Panc1 (cell line): Measurements from ENCODE around the gene C9orf153. TPM values are rescaled to one million over a fixed set of nuclear protein-coding genes. Genes with fewer than 3 reads are reported as not detected.

Experiments used
- ATAC-seq: fragments of 200-7000 bp; cut with Tn5 transposase; 2 replicates; pipeline ENCODE4 v1.9.1; 2020; ENCODE audit warnings: mild to moderate bottlenecking, moderate library complexity
- BruUV-seq: library from RNA; stranded (reverse); fragments of 400-500 nt; replicated peaks from 2 replicates; lab custom pipeline; 2021; lab: Mats Ljungman, UMichigan
- CTCF ChIA-PET: fragments of 300-600 bp; sonication (Branson Sonifier 250); formaldehyde crosslinking; loops from one replicate; lab custom pipeline; 2022; ENCODE audit warnings: antibody characterized with exemption; lab: Charles Lee
- POLR2A ChIA-PET: fragments of 300-600 bp; sonication (Branson Sonifier 250); formaldehyde crosslinking; loops from one replicate; lab custom pipeline; 2022; ENCODE audit warnings: antibody characterized with exemption; lab: Charles Lee
- DNase-seq: peaks from one replicate; pipeline ENCODE4 v3.0.0-alpha.2; 2010; ENCODE audit warnings: low read depth, low spot score
- H3K27ac ChIP-seq: 2 replicates; pipeline ENCODE4 v1.5.1; 2011; ENCODE audit warnings: mild to moderate bottlenecking, low read length, inconsistent platforms
- H3K27me3 ChIP-seq: fragments of 200-500 bp; sonication (Bioruptor generic); 2 replicates; pipeline ENCODE4 v1.6.0; 2014; ENCODE audit warnings: low read length, inconsistent platforms; ENCODE audit not compliant: control insufficient read depth, insufficient read depth
- H3K36me3 ChIP-seq: fragments of 200-500 bp; sonication (Bioruptor generic); 2 replicates; pipeline ENCODE4 v1.5.1; 2014; ENCODE audit warnings: inconsistent platforms, mild to moderate bottlenecking, low read length, moderate library complexity; ENCODE audit not compliant: control insufficient read depth, insufficient read depth
- H3K4me1 ChIP-seq: 2 replicates; pipeline ENCODE4 v1.5.1; 2011; ENCODE audit warnings: inconsistent platforms, mild to moderate bottlenecking, low read length, moderate library complexity; ENCODE audit not compliant: control insufficient read depth, insufficient read depth
- H3K4me3 ChIP-seq, 2 experiments: 2 replicates each; pipeline ENCODE4 v1.5.1; 2011 to 2012; ENCODE audit warnings: low read depth in 2 of 2, low read length in 2 of 2, mild to moderate bottlenecking in 2 of 2, inconsistent platforms in 1 of 2, moderate library complexity in 1 of 2
- H3K9me3 ChIP-seq: fragments of 200-500 bp; sonication (Bioruptor generic); 2 replicates; pipeline ENCODE4 v1.5.1; 2014; ENCODE audit warnings: low read depth, mild to moderate bottlenecking, inconsistent platforms, low read length, moderate library complexity; ENCODE audit not compliant: control insufficient read depth, insufficient read depth
- CTCF ChIP-seq: fragments of 450-650 bp; IDR thresholded peaks from 2 replicates; pipeline ENCODE4 v1.5.1; 2017; ENCODE audit warnings: mild to moderate bottlenecking
- POLR2AphosphoS5 ChIP-seq: IDR thresholded peaks from 2 replicates; pipeline ENCODE4 v1.6.1; 2012; ENCODE audit warnings: mild to moderate bottlenecking, low read depth, low read length, moderate library complexity
- REST ChIP-seq, 2 experiments: IDR thresholded peaks; 2 replicates each; pipeline ENCODE4 v1.6.1; 2011 to 2012; ENCODE audit warnings: low read depth in 2 of 2, control low read depth in 1 of 2, low read length in 1 of 2, mild to moderate bottlenecking in 1 of 2, moderate library complexity in 1 of 2; ENCODE audit not compliant: insufficient read depth in 1 of 2
- SIN3A ChIP-seq: IDR thresholded peaks from 2 replicates; pipeline ENCODE4 v1.6.1; 2012; ENCODE audit warnings: low read depth, mild to moderate bottlenecking, low read length, moderate library complexity, borderline replicate concordance; ENCODE audit not compliant: insufficient read depth
- TCF7L2 ChIP-seq: IDR thresholded peaks from 2 replicates; pipeline ENCODE4 v1.6.1; 2011; ENCODE audit warnings: mild to moderate bottlenecking, low read depth, low read length, inconsistent platforms
- in situ Hi-C: cut with HindIII; loops from 2 replicates; pipeline ENCODE4 v1.10.0; 2016; ENCODE audit warnings: low sequenced_read_pairs, low pct_unique_long_range_greater_than_20kb
- intact Hi-C: fragments of 100-400 bp; cut with micrococcal nuclease; formaldehyde crosslinking; loops from one replicate; pipeline ENCODE4 v1.10.0; 2022; ENCODE audit not compliant: unreplicated experiment
- total RNA-seq: library from RNA; stranded (reverse); gene quantifications from one replicate; pipeline ENCODE4 v1.2.1, GENCODE V29; 2021; ENCODE audit not compliant: unreplicated experiment

The C9orf153 gene
- total RNA-seq, 1 experiment from 2014 or later, result not detected

GRCh38 chr9:86246752-86247161, 12.7 kb downstream of the C9orf153 start:
- intact Hi-C loops, result no loop called here
- Histone ChIP-seq H3K36me3 (no peaks in the 10 kb centered on the region), H3K4me3 (no peak overlapping the region), H3K27me3 (no peaks in the 10 kb centered on the region), H3K9me3 (no peaks in the 10 kb centered on the region), H3K27ac (no peak overlapping the region), H3K4me1 (no peaks in the 10 kb centered on the region)
- no TSS peak for BruUV-seq
- in situ Hi-C loops, result no loop called here
- ChIA-PET CTCF (no interaction called here), POLR2A (no interaction called here)
- TF ChIP-seq REST (IDR thresholded peaks at IDR 0.05; ENCODE audit: insufficient read depth in 1 of 2, low read depth in 2 of 2, low read length in 1 of 2), result no peak
- TF ChIP-seq POLR2AphosphoS5, result no peak
- TF ChIP-seq SIN3A, result no peak
- no peak for TF ChIP-seq CTCF
- TF ChIP-seq TCF7L2, result no peak
- ATAC-seq (no peak), DNase-seq (no peak)

- Histone ChIP-seq H3K27me3 (no peaks in the 10 kb centered on the region), H3K4me1 (no peaks in the 10 kb centered on the region), H3K4me3 (no peak overlapping the region), H3K36me3 (no peaks in the 10 kb centered on the region), H3K27ac (no peak overlapping the region), H3K9me3 (no peaks in the 10 kb centered on the region)
- POLR2A ChIA-PET, result no interaction called here
- in situ Hi-C loops (no loop called here), intact Hi-C loops (no loop called here)
- DNase-seq, result no peak
- TF ChIP-seq TCF7L2 (no peak), REST (IDR thresholded peaks at IDR 0.05; ENCODE audit: insufficient read depth in 1 of 2, low read depth in 2 of 2, low read length in 1 of 2) (no peak), CTCF (no peak), POLR2AphosphoS5 (no peak), SIN3A (no peak)
- CTCF ChIA-PET, result no interaction called here
- ATAC-seq, result no peak
- no TSS peak for BruUV-seq
Observed at GRCh38 chr9:86242071-86242470, 17.4 kb downstream of the C9orf153 start.
